Measurements from ENCODE around the gene ELP1.
"Not testable (repeated sequence)": the region's sequence is repeated elsewhere in the genome, so short reads cannot be mapped to it uniquely, and the experiment has no call there.

ELP1 gene

GRCh38 chr9:108848296-108848695 lies 85.6 kb downstream of the ELP1 start:
- not testable (repeated sequence) for DNase-seq

GRCh38 chr9:108845947-108846346 lies 88.0 kb downstream of the ELP1 start:
- no peak for DNase-seq

- DNase-seq: no peak
Measured at GRCh38 chr9:108845507-108845906, 88.4 kb downstream of the ELP1 start.

GRCh38 chr9:108844856-108845255 lies 89.1 kb downstream of the ELP1 start:
- peak; percentile 80 for DNase-seq

- DNase-seq: peak; percentile 62
Measured at GRCh38 chr9:108844391-108844790, 89.5 kb downstream of the ELP1 start.

- no peak for DNase-seq
Measured at GRCh38 chr9:108842610-108843295, 91.2 kb downstream of the ELP1 start.

- not testable (repeated sequence) for DNase-seq
Measured at GRCh38 chr9:108839561-108839960, 94.4 kb downstream of the ELP1 start.

- DNase-seq: no peak
Measured at GRCh38 chr9:108838017-108838416, 95.9 kb downstream of the ELP1 start.

GRCh38 chr9:108837530-108837929 lies 96.4 kb downstream of the ELP1 start:
- no peak for DNase-seq

- no peak for DNase-seq
Measured at GRCh38 chr9:108836781-108837180, 97.1 kb downstream of the ELP1 start.

GRCh38 chr9:108836319-108836718 lies 97.6 kb downstream of the ELP1 start:
- no peak for DNase-seq

- no peak for DNase-seq
Measured at GRCh38 chr9:108835831-108836230, 98.1 kb downstream of the ELP1 start.

GRCh38 chr9:108834959-108835665 lies 98.8 kb downstream of the ELP1 start:
- no peak for DNase-seq

- DNase-seq: no peak
Measured at GRCh38 chr9:108832179-108832500, 101.8 kb downstream of the ELP1 start.

- no peak for DNase-seq
Measured at GRCh38 chr9:108831496-108832178, 102.3 kb downstream of the ELP1 start.

- peak; percentile 11 for DNase-seq
Measured at GRCh38 chr9:108830272-108830671, 103.7 kb downstream of the ELP1 start.

- no peak for DNase-seq
Measured at GRCh38 chr9:108823829-108824228, 110.1 kb downstream of the ELP1 start.
